ENCODE data around the gene CIAO3.

The CIAO3 gene

DNA sequence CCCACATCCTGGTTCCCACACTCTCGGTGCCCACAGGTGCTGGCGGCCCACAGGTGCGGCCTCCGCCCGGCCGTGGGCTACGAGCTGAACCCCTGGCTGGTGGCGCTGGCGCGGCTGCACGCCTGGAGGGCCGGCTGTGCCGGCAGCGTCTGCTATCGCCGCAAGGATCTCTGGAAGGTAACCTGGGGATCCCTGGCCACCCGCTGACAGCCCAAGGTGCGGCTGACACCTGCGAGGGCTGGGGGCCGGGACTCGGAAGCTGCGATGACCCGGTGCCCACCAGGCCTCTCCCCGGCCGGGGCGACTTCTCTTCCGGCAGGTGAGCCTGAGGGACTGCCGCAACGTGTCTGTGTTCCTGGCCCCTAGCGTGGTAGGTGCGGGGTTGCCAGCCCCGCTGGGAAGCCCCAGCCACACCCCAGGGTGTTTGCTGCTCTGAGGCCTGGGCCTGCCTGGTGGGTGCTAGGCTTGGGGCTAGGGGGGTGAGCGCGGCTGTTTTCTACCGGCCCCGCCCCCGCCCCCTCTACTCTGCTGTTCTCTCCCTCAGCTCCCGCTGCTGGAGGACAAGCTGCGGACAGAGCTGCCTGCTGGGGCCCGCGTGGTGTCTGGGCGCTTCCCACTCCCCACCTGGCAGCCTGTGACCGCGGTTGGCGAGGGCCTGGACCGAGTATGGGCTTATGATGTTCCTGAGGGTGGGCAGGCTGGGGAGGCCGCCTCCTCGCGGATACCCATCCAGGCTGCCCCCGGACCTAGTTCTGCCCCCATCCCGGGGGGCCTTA, 18.8 kb downstream of the CIAO3 start:
- DNase-seq = no peak

- peak; percentile 83 for DNase-seq
Observed at GRCh38 chr16:720990-721764, 19.6 kb downstream of the CIAO3 start, which contains the start of gene ANTKMT. ANTKMT (plus strand) TSS chr16:721146; CDS start chr16:721275, 129 bp downstream.

DNA sequence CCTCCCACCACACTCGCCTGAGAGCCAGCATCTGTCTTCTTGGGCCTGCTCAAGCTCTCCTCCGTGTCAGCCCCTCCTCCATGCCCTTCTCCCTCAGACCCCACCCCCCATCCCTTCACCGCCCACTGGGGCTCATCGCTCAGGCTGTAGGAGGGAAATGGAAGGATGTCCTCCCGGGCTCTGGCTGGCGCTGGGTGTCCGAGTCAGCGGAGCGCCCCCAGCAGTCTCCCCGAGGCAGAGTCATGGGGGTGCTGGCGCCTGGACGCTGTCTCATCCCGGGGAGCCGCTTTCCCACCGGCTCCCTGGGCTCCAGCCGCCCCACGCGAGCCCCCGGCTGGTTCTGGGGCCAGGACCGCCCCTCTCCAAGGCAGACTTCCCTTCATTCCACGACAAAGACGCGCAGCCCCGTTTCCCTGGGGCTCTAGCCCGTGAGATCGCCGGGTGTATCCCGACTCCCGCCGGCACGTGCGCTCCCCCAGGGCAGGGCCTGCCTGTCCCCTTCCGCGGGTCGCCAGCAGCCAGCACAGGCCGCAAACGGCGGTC, 20.3 kb downstream of the CIAO3 start:
- peak; percentile 48 for DNase-seq

GRCh38 chr16:719815-720446, 20.9 kb downstream of the CIAO3 start:
- DNase-seq = no peak

GRCh38 chr16:718922-719321, 21.9 kb downstream of the CIAO3 start:
- DNase-seq = no peak

- DNase-seq = no peak
Observed at GRCh38 chr16:718389-718788, 22.4 kb downstream of the CIAO3 start.

DNA sequence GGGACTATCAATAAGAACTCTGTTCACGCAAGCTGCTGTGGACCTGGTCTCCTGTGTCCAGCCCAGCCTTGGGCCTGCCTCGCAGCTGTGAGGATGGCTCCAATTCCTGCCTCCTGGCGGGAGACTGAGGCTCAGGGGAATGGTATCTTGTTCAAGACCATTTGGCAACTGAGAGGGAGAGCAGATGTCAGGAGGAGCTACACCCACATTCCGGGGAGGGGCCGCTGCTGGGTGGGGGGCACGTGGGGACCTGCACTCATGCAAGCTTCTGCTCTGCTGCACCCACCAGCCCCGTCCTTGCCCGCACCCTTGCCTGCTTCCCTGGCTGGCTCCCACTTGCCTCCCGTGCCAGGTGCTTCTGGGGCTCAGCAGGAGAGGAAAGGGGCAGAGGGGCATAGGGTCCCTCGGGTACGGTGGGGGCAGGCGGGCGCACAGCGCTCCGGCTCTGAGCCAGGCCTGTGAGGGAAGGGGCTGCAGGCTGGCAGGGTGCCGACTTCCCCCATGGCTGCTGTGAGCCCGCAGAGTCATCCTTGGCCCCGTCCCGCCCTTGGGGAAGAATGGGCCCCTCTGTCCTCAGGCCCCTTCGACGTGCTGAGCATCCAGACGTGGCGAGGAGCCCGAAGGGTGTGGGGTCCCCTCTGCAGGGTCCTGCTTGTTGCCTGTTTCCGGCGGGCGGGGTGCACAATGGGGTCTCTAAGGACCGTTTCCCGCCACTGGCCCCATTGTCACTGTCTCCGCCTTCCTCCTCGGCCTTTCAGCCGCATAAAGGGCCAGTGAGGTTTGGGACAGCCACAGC, 23.1 kb downstream of the CIAO3 start:
- no peak for DNase-seq

- no peak for DNase-seq
Observed at GRCh38 chr16:716768-717325, 23.9 kb downstream of the CIAO3 start.

GRCh38 chr16:716200-716568, 24.6 kb downstream of the CIAO3 start:
- no peak for DNase-seq

DNA sequence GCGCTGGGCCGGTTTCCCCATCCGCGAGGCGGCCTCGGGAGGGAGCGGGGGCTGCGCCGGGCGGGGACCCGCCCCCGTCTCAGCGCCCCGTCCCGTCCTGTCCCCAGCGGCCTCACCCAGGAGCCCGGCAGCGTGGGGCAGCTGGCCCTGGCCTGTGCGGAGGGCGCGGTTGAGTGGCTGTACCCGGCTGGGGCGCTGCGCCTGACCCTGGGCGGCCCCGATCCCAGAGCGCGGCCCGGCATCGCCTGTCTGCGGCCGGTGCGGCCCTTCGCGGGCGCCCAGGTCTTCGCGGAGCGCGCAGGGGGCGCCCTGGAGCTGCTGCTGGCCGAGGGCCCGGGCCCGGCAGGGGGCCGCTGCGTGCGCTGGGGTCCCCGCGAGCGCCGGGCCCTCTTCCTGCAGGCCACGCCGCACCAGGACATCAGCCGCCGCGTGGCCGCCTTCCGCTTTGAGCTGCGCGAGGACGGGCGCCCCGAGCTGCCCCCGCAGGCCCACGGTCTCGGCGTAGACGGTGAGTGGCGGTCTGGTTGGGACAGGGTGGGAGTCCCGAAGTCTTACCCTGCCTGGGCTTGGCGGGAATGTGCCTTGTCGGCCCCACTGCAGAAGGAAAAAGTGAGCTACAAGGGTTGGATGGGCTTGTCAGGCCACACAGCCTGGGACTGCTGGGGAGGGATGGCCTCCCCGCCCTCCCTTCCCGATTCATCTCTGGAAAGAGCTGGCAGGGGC, 25.2 kb downstream of the CIAO3 start:
- peak; percentile 44 for DNase-seq

DNA sequence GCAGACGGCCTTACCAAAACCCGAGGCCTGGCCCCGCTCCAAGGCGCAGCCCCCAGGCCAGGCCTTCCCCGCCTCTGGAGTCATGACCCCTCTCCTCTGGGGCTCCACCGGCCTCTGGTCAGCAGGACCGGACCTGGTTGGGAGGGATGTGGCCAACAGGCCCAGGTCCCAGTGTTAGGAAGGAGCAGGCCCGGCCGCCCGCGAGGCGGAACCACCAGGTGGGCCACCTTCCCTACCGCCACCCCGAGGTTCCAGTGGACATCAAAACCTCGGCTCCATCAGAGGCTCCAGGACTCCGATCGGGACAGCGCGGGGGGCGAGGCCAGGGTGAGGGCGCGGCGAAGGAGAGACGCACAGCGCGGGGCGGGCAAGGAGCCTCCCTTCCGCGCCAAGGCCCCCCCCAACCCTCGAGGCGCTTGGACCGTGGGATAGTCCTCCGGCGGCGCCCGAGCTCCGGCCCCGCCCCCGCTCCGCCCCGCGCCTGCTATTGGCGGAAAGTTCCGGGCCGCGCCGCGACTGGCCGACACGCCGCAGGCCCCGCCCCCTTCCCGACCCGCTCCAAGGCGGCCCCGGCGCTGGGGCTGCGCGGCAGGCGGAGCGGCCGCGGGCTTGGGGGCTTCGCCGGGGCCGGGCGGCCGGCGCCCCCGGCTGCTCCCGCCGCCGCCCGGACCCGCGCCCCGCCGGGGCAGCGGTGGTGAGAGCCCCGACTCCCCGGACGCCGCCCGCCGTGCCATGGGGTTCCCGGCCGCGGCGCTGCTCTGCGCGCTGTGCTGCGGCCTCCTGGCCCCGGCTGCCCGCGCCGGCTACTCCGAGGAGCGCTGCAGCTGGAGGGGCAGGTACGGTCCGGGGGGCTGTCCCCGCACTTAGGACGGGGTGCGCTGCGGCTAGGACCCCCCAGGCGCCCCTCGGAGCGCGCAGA, 26.0 kb downstream of the CIAO3 start, which contains the start of gene METRN:
Gene METRN, plus strand, starts transcription at position 561 of the 919 bp plus-strand sequence. Its CDS starts 172 bp downstream, at position 733.
- DNase-seq = peak; percentile 95

GRCh38 chr16:714079-714478, 26.7 kb downstream of the CIAO3 start:
- no peak for DNase-seq

GRCh38 chr16:712740-713250, 28.0 kb downstream of the CIAO3 start:
- DNase-seq = peak; percentile 57

DNA sequence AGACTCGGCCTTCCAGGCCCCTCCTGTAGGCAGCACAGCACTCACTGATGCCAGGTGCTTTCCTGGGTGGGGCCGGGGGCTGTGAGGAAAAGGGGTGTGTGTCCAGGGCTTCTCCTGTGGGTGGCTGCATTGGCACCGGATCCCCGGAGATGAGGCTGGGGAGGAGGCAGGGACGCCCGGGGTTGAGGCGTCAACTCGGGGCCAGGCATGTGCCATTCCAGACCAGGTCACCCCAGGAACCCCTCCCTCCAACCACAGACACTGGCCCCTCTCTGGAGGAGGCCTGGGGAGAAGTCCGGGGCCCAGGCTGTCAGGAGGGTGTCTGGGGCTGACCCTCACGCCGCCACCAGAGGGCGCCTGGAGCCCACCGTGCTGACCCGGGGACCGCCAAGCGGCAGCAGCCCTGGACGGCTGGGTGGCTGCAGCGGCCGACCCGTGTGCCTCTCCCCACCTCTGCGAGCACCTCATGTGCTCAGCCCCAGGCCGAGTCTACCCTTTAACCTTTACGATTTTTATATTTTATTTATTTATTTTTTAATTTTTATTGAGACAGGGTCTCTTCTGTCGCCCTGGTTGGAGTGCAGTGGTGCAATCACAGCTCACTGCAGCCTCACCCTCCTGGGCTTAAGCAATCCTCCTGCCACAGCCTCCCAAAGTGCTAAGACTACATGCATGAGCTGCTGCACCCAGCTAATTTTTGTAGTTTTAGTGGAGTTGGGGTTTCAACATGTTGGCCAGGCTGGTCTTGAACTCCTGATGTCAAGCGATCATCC, 29.1 kb downstream of the CIAO3 start:
- peak; percentile 84 for DNase-seq

DNA sequence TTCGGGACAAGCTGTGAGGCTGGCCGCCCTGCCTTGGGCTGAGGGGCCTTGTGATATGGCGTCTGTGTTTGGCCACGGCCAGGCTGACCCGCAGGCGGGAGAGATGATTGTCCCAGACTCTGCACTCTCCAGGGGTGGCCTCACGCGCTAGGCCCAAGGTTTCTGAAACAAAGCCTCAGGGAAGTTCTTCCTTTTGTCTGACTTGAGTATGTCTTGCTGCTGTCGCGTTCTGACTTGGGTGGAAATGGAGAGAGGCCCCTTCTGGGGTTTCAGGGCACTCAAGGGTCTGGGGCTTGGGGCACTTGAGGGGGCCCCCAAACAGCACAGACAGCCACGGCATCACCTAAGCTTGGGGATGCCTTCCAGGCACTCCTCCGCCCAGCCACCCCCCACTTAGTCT, 29.7 kb downstream of the CIAO3 start:
- no peak for DNase-seq

DNA sequence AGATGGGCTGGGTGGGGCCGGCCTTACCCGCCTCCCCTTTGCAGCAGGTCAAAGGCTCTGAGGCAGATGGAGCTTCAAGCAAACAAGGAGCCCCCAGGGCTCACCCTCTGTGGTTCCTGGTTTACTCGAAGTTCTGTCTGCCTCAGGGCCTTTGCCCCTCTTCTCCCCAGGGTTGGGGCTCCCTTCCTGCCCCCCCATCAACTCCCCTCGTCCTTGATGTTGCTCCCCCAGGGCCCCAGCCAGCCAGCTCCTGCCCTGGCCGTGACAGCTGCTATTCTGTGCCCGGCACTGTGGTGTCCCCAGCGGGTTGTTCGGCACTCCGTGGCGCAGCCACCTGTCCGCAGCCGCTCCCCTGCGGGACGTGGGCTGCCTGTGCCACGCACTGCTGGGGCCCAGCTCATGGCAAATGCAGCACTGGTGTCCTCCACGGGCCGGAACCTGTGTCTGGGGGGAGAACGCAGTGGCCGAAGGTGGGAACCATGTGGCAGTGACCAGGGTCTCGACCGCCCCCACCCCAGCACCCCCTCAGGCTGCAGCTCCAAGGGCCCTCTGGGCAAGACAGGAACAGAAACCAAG, 30.2 kb downstream of the CIAO3 start:
- DNase-seq = no peak

- no peak for DNase-seq
Observed at GRCh38 chr16:709566-710499, 31.0 kb downstream of the CIAO3 start.

- no peak for DNase-seq
Observed at GRCh38 chr16:708959-709358, 31.8 kb downstream of the CIAO3 start.
